Natural killer cell treated with Interleukin-12 subunit alpha and Interleukin-12 subunit beta and Interleukin-15 and Interleukin-18, amount 100 ng/mL, for 72 hours (primary cell): ENCODE data around the gene RGS7BP. TPM values are rescaled to one million over a fixed set of nuclear protein-coding genes. Genes with fewer than 3 reads are reported as not detected.

Experiments used
- total RNA-seq, 2 donors: library from RNA; stranded (reverse); gene quantifications; one replicate each; pipeline ENCODE4 v1.2.3, GENCODE V29; 2022

Gene RGS7BP
- total RNA-seq, 2 donors from 2014 or later: not detected

Other genes with a start within 250 kb of the RGS7BP start
- not detected for gene SHISAL2B, start 184.5 kb downstream of the RGS7BP start, total RNA-seq